OCI-LY3 (cell line): ENCODE data around the gene FOSL1.

Experiments used
- CTCF ChIP-seq: fragments of 200-600, 300-600 bp; sonication (generic); IDR thresholded peaks from 2 replicates; pipeline ENCODE4 v1.5.1; 2014; ENCODE audit warnings: antibody characterized with exemption, low read length, low read depth
- EZH2phosphoT487 ChIP-seq: fragments of 200-600 bp; shearing (Covaris generic); IDR thresholded peaks from 2 replicates; pipeline ENCODE4 v1.6.1; 2018; ENCODE audit warnings: antibody characterized with exemption, mixed run types, low read depth

DNA sequence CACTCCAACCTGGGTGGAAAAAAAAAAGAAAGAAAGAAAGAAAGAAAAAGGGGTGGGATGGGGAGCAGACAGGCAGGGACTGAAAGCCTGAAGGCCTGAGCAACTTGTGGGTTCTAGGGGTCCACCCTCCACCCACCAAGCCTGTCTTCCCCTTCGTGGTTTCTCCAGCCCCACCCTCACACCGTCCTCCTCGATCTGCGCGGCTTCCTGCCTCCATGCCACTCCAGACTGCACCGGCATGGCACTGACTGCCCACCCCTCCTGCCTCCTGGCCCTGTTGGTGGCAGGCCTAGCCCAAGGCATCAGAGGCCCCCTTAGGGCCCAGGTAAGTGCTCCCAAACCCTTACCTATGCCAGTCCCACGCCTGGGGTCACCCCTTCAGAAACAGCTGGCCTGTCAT, 20.6 kb downstream of the FOSL1 start, which contains the start of gene CTSW:
- TF ChIP-seq CTCF, result no peak
- no peak for TF ChIP-seq EZH2phosphoT487
